ENCODE results near the gene TMEM82. TPM values are rescaled to one million over a fixed set of nuclear protein-coding genes. Genes with fewer than 3 reads are reported as not detected.
A peak's percentile ranks its signal among the peaks of the same experiment; 100 is the strongest.

The TMEM82 gene
- total RNA-seq, 1 experiment from 2014 or later: not detected

DNA sequence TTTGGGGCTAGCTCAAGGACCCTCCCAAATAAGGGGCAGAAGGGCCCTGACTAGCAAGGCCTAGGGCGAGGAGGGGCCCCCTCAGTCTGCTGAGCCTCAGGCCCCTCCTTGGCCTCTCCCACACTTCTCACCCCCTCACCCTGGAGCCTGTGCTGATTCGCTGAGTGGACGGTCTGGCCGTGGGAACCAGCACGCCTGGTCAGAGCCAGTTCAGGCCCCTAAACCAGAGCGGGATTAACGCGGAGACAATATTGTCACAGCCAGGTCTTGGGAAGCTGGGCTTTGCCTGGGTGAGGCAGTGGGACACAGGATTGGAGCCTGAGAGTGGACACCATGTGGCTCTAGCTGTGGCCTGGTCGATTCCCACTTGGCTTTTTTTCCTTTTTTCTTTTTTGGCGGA lies 11.5 kb downstream of the TMEM82 start:
- TF ChIP-seq, protein P1, sequence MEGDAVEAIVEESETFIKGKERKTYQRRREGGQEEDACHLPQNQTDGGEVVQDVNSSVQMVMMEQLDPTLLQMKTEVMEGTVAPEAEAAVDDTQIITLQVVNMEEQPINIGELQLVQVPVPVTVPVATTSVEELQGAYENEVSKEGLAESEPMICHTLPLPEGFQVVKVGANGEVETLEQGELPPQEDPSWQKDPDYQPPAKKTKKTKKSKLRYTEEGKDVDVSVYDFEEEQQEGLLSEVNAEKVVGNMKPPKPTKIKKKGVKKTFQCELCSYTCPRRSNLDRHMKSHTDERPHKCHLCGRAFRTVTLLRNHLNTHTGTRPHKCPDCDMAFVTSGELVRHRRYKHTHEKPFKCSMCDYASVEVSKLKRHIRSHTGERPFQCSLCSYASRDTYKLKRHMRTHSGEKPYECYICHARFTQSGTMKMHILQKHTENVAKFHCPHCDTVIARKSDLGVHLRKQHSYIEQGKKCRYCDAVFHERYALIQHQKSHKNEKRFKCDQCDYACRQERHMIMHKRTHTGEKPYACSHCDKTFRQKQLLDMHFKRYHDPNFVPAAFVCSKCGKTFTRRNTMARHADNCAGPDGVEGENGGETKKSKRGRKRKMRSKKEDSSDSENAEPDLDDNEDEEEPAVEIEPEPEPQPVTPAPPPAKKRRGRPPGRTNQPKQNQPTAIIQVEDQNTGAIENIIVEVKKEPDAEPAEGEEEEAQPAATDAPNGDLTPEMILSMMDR (IDR thresholded peaks at IDR 0.05; ENCODE audit: unreplicated experiment): no peak
- POLR2A ChIA-PET: interaction anchor here (0.6 to 0.7 kb wide), 3 partner anchors 101 to 1853 kb away, joined by 3 read pairs; no protein-coding TSS in a partner anchor
- H3K4me1 Mint-ChIP-seq (ENCODE audit: insufficient read depth, unreplicated experiment): peaks cover 13% of the 10 kb centered on the region
- H3K27ac Mint-ChIP-seq (ENCODE audit: low read depth, unreplicated experiment): no peak overlapping the region
- H3K27me3 Mint-ChIP-seq (ENCODE audit: insufficient read depth, unreplicated experiment): no peaks in the 10 kb centered on the region
- DNase-seq (ENCODE audit: unreplicated experiment): no peak
- CTCF ChIA-PET: interaction anchor here (1.2 kb wide), 1 partner anchor 12 kb away, joined by 3 read pairs; no protein-coding TSS in a partner anchor
- intact Hi-C loops (cut with micrococcal nuclease): no loop called here
- BruUV-seq (replicated peaks): no TSS peak
- no peaks in the 10 kb centered on the region for H3K36me3 Mint-ChIP-seq (ENCODE audit: insufficient read depth, unreplicated experiment)
- H3K4me3 Mint-ChIP-seq (ENCODE audit: unreplicated experiment): no peak overlapping the region
- no peaks in the 10 kb centered on the region for H3K9me3 Mint-ChIP-seq (ENCODE audit: unreplicated experiment)

DNA sequence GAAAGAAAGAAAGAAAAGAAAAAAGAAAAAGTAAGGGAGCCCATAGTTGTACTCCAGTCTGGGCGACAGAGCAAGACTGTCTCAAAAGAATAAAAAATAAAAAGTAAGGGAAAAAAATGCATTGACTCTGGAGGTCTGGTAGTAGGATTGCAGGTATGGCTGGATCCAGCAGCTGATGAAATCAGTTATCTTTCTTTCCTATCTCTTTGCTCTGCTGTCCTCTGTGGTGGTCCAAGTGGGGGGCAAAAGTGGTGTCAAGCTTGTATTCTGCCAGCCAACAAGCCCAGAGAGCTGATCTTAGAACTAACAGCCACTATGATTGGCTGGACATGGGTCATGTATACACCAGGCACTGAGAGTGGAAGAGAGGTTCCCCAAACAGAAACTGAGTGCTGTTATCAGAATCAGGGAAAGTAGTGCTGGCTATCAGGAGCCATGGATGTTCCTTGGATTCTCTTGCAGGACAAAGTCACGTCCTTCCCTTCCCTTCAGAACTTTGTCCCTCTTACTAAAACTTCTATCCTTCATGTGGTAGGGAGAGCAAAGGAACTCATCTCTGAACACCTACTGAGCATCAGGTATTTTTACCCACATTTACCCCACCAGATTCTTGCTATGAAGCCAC lies 12.8 kb downstream of the TMEM82 start:
- ChIA-PET POLR2A (interaction anchor here (1.4 kb wide), 1 partner anchor 9 kb away, joined by 4 read pairs; no protein-coding TSS in a partner anchor), CTCF (interaction anchor here (1.9 kb wide), 1 partner anchor 16 kb away, joined by 5 read pairs; no protein-coding TSS in a partner anchor)
- no peak overlapping the region for H3K27ac Mint-ChIP-seq (ENCODE audit: low read depth, unreplicated experiment)
- no peaks in the 10 kb centered on the region for H3K9me3 Mint-ChIP-seq (ENCODE audit: unreplicated experiment)
- H3K4me1 Mint-ChIP-seq (ENCODE audit: insufficient read depth, unreplicated experiment): peaks cover 13% of the 10 kb centered on the region
- no peak overlapping the region for H3K4me3 Mint-ChIP-seq (ENCODE audit: unreplicated experiment)
- no peak for DNase-seq (ENCODE audit: unreplicated experiment)
- no peaks in the 10 kb centered on the region for H3K27me3 Mint-ChIP-seq (ENCODE audit: insufficient read depth, unreplicated experiment)
- BruUV-seq (replicated peaks): no TSS peak
- TF ChIP-seq, protein P1 (IDR thresholded peaks at IDR 0.05; ENCODE audit: unreplicated experiment): no peak
- intact Hi-C loops (cut with micrococcal nuclease): no loop called here
- no peaks in the 10 kb centered on the region for H3K36me3 Mint-ChIP-seq (ENCODE audit: insufficient read depth, unreplicated experiment)

DNA sequence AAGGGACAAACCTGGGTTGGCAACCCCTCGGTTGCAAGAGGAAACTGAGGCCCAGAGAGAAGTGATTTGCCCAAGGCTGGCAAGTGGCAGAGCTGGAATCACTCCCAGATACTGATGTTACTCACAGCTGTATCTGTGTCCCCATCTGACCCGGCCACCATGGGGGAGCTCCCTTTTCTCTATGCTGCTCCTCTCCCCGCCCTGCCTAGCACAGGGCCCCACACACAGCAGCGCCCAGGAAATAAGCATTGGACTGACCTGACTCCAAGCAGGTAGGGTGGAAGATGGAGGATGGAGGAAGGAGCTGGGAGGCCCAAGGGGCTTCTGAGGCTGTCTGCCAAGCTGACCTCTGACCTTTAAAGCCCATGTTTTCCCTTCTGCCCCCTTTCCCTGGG lies 13.3 kb downstream of the TMEM82 start:
- H3K4me3 Mint-ChIP-seq (ENCODE audit: unreplicated experiment): no peak overlapping the region
- DNase-seq (ENCODE audit: unreplicated experiment): no peak
- BruUV-seq (replicated peaks): no TSS peak
- ChIA-PET CTCF (interaction anchor here (0.5 to 1.9 kb wide), 4 partner anchors 17 to 328 kb away, joined by 3 to 5 read pairs (median 3); no protein-coding TSS in a partner anchor), POLR2A (interaction anchor here (1.4 to 2.0 kb wide), 2 partner anchors 9 to 229 kb away, joined by 4 to 7 read pairs; partner anchors contain the start of gene DNAJC16)
- H3K36me3 Mint-ChIP-seq (ENCODE audit: insufficient read depth, unreplicated experiment): no peaks in the 10 kb centered on the region
- no peaks in the 10 kb centered on the region for H3K27me3 Mint-ChIP-seq (ENCODE audit: insufficient read depth, unreplicated experiment)
- H3K27ac Mint-ChIP-seq (ENCODE audit: low read depth, unreplicated experiment): peak overlapping the region; percentile 86
- peaks cover 13% of the 10 kb centered on the region for H3K4me1 Mint-ChIP-seq (ENCODE audit: insufficient read depth, unreplicated experiment)
- intact Hi-C loops (cut with micrococcal nuclease): no loop called here
- TF ChIP-seq, protein P1 (IDR thresholded peaks at IDR 0.05; ENCODE audit: unreplicated experiment): no peak
- no peaks in the 10 kb centered on the region for H3K9me3 Mint-ChIP-seq (ENCODE audit: unreplicated experiment)

DNA sequence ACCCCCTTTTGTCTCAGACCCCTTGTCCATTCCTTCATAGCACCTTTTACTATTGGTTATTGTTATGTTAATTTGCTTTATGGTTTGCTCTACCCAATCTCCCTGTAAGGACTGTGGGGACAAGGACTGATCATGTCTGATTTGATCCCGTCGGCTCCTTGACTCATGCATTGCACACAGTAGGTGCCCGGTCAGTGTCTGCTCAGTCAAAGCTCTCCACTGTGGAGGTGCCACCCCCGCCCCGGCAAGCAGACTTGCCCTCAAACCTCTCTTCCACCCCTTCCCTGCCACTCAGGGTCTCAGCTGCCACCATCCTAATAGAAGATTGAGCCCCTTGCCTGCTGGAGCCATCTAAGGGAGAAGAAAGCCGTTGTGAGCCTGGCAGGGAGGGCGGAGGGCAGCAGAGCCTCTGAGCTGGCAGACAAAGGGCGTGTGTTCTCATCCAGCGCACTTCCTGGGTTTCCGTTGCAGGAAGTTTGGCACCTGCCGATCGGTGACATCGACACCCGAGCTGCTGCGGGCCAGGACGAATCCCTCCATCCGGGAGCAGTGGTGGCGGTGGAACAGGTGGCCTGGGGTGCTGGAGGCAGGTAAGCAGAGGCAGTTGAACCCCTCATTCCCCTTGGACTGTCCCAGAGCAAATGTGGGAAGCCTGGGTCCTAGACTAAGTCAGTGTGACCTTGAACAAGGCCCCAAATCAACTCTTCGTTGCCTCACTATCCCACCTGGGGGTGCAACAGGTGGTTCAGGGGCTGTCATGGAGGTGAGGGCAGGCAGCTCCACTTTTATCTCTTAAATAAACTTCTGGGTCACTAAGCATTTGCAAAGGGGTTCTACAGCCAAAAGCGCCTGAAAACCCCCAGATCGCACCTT lies 14.1 kb downstream of the TMEM82 start:
- CTCF ChIA-PET: interaction anchor here (0.5 to 1.9 kb wide), 6 partner anchors 18 to 328 kb away, joined by 3 to 5 read pairs (median 3); no protein-coding TSS in a partner anchor
- peak overlapping the region; percentile 64 for H3K4me3 Mint-ChIP-seq (ENCODE audit: unreplicated experiment)
- H3K27me3 Mint-ChIP-seq (ENCODE audit: insufficient read depth, unreplicated experiment): no peaks in the 10 kb centered on the region
- DNase-seq (ENCODE audit: unreplicated experiment): peak; percentile 57
- POLR2A ChIA-PET: interaction anchor here (0.5 to 2.0 kb wide), 9 partner anchors 8 to 309 kb away, joined by 3 to 7 read pairs (median 4); partner anchors contain the start of gene DNAJC16
- TF ChIP-seq, protein P1 (IDR thresholded peaks at IDR 0.05; ENCODE audit: unreplicated experiment): no peak
- no peaks in the 10 kb centered on the region for H3K9me3 Mint-ChIP-seq (ENCODE audit: unreplicated experiment)
- H3K27ac Mint-ChIP-seq (ENCODE audit: low read depth, unreplicated experiment): peak overlapping the region; percentile 86
- no peaks in the 10 kb centered on the region for H3K36me3 Mint-ChIP-seq (ENCODE audit: insufficient read depth, unreplicated experiment)
- intact Hi-C loops (cut with micrococcal nuclease): no loop called here
- BruUV-seq (replicated peaks): no TSS peak
- peaks cover 13% of the 10 kb centered on the region for H3K4me1 Mint-ChIP-seq (ENCODE audit: insufficient read depth, unreplicated experiment)
